ENCODE measurements around the gene CACNB4.
"Not testable (repeated sequence)": the region's sequence is repeated elsewhere in the genome, so short reads cannot be mapped to it uniquely, and the experiment has no call there.

The CACNB4 gene

GRCh38 chr2:152122161-152122560, 23.3 kb upstream of the CACNB4 start:
- Histone ChIP-seq H3K4me1 (no peaks in the 10 kb centered on the region), H3K27me3 (no peaks in the 10 kb centered on the region), H3K9me3 (no peaks in the 10 kb centered on the region), H3K4me3 (no peak overlapping the region), H3K36me3 (peaks cover 21 to 57% (median 30%) of the 10 kb centered on the region in 3 donors), H3K27ac (no peak overlapping the region)
- intact Hi-C loops (cut with DNase I; ENCODE audit: low total_unique reads): no loop called here
- no peak for DNase-seq
- TF ChIP-seq CTCF (IDR thresholded peaks at IDR 0.05): no peak

- no peak overlapping the region for H3K4me3 ChIP-seq
- DNase-seq: no peak
- H3K27me3 ChIP-seq: no peaks in the 10 kb centered on the region
- TF ChIP-seq CTCF (IDR thresholded peaks at IDR 0.05): no peak
- H3K27ac ChIP-seq: no peak overlapping the region
- peaks cover 16 to 44% (median 27%) of the 10 kb centered on the region in 3 donors for H3K36me3 ChIP-seq
- intact Hi-C loops (cut with DNase I; ENCODE audit: low total_unique reads): no loop called here
- H3K9me3 ChIP-seq: no peaks in the 10 kb centered on the region
- H3K4me1 ChIP-seq: no peaks in the 10 kb centered on the region
Measured at GRCh38 chr2:152120430-152120829, 21.6 kb upstream of the CACNB4 start.

GRCh38 chr2:152115952-152116351, 17.1 kb upstream of the CACNB4 start:
- no peak for DNase-seq
- H3K36me3 ChIP-seq: peaks cover 0 to 7% (median 3%) of the 10 kb centered on the region in 3 donors
- H3K27me3 ChIP-seq: no peaks in the 10 kb centered on the region
- no peak overlapping the region for H3K27ac ChIP-seq
- H3K4me3 ChIP-seq: no peak overlapping the region
- H3K9me3 ChIP-seq: no peaks in the 10 kb centered on the region
- no peaks in the 10 kb centered on the region for H3K4me1 ChIP-seq
- no peak for TF ChIP-seq CTCF (IDR thresholded peaks at IDR 0.05)
- intact Hi-C loops (cut with DNase I; ENCODE audit: low total_unique reads): no loop called here

DNA sequence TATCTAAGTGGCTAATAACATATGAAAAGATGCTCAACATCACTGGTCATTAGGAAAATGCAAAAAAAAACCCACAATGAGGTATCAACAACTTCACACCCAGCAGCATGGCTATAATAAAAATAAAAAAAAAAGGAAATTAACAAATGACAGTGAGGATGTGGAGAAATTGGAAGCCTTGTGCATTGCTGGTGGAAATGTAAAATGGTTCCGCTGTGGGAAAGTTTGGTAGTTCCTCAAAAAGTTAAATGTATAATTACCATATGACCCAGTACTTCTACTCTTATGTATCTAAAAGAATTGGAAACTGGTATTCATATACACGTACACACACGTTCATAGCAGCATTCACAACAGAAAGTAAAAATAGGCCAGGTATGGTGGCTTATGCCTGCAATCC, 15.5 kb upstream of the CACNB4 start:
- Histone ChIP-seq H3K9me3 (no peaks in the 10 kb centered on the region), H3K4me1 (no peaks in the 10 kb centered on the region), H3K36me3 (peaks cover 0 to 3% (median 0%) of the 10 kb centered on the region in 3 donors), H3K4me3 (no peak overlapping the region), H3K27me3 (no peaks in the 10 kb centered on the region), H3K27ac (no peak overlapping the region)
- DNase-seq: no peak
- intact Hi-C loops (cut with DNase I; ENCODE audit: low total_unique reads): no loop called here
- no peak for TF ChIP-seq CTCF (IDR thresholded peaks at IDR 0.05)

DNA sequence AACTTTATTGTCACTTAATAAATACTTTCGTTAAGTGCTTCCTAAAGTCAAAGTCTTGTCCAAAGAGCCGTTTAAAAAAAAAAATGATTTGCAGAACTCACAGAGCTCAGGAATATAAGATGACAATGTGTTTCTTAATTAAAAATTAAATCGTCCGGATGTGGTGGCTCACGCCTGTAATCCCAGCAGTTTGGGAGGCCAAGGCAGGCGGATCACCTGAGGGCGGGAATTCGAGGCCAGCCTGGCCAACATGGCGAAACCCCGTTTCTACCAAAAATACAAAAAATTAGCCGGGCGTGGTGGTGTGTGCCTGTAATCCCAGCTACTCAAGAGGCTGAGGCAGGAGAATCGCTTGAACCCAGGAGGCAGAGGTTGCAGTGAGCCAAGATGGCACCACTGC, 8.3 kb upstream of the CACNB4 start:
- H3K27ac ChIP-seq; H3K27me3 ChIP-seq; intact Hi-C loops (cut with DNase I; ENCODE audit: low total_unique reads); H3K4me1 ChIP-seq; H3K36me3 ChIP-seq; H3K4me3 ChIP-seq; H3K9me3 ChIP-seq; DNase-seq: not testable (repeated sequence)

DNA sequence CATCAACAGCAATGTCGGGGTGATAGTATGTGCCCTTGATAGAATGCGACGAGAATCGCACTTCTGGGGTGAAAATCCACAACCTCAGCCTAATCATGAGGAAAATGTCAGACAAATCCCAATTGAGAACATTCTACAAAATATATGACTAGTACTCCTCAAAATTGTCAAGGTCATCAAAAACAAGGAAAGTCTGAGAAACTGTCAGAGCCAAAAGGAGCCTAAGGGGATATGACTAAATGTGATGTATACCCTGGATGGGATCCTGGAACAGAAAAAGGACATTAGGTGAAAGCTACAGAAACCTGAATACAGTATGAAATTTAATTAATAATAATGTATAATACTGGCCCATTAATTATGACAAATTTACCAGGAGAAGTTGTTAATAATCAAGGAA, 7.6 kb upstream of the CACNB4 start:
- Histone ChIP-seq H3K36me3 (no peaks in the 10 kb centered on the region), H3K27me3 (peaks cover 0 to 7% of the 10 kb centered on the region in 2 donors), H3K4me3 (no peak overlapping the region), H3K9me3 (no peaks in the 10 kb centered on the region), H3K4me1 (no peaks in the 10 kb centered on the region), H3K27ac (no peak overlapping the region)
- TF ChIP-seq CTCF (IDR thresholded peaks at IDR 0.05): no peak
- intact Hi-C loops (cut with DNase I; ENCODE audit: low total_unique reads): no loop called here
- DNase-seq: no peak

Data from tibial artery (tissue), 4 donors.